ENCODE measurements around the gene CMPK2.
"Not testable (repeated sequence)": the region's sequence is repeated elsewhere in the genome, so short reads cannot be mapped to it uniquely, and the experiment has no call there.

The CMPK2 gene

GRCh38 chr2:6879011-6879410, 13.3 kb upstream of the CMPK2 start:
- no peak for DNase-seq

- no peak for DNase-seq
Measured at GRCh38 chr2:6878549-6878948, 12.8 kb upstream of the CMPK2 start.

- DNase-seq: no peak
Measured at GRCh38 chr2:6877402-6878304, 11.9 kb upstream of the CMPK2 start, which contains the start of gene RSAD2. RSAD2 (plus strand) TSS chr2:6877777; CDS start chr2:6877801, 24 bp downstream.

GRCh38 chr2:6876309-6876708, 10.6 kb upstream of the CMPK2 start:
- no peak for DNase-seq

- DNase-seq: no peak
Measured at GRCh38 chr2:6874032-6874431, 8.3 kb upstream of the CMPK2 start.

GRCh38 chr2:6872394-6872793, 6.7 kb upstream of the CMPK2 start:
- no peak for DNase-seq

GRCh38 chr2:6866982-6867381, 1.3 kb upstream of the CMPK2 start:
- no peak for DNase-seq

GRCh38 chr2:6866275-6866671, 566 bp upstream of the CMPK2 start:
- DNase-seq: no peak

- peak; percentile 40 for DNase-seq
Measured at GRCh38 chr2:6864923-6865345, 773 bp downstream of the CMPK2 start.

GRCh38 chr2:6864231-6864754, 1.4 kb downstream of the CMPK2 start:
- DNase-seq: no peak

- no peak for DNase-seq
Measured at GRCh38 chr2:6863792-6864191, 1.9 kb downstream of the CMPK2 start.

GRCh38 chr2:6860296-6860695, 5.4 kb downstream of the CMPK2 start:
- DNase-seq: no peak

- not testable (repeated sequence) for DNase-seq
Measured at GRCh38 chr2:6858466-6859027, 7.2 kb downstream of the CMPK2 start.

- DNase-seq: no peak
Measured at GRCh38 chr2:6856548-6856920, 9.2 kb downstream of the CMPK2 start.

- DNase-seq: no peak
Measured at GRCh38 chr2:6855860-6856547, 9.7 kb downstream of the CMPK2 start.

- DNase-seq: no peak
Measured at GRCh38 chr2:6854416-6854815, 11.3 kb downstream of the CMPK2 start.

GRCh38 chr2:6852195-6852594, 13.5 kb downstream of the CMPK2 start:
- DNase-seq: no peak

- DNase-seq: no peak
Measured at GRCh38 chr2:6846967-6847681, 18.6 kb downstream of the CMPK2 start.

GRCh38 chr2:6846540-6846939, 19.2 kb downstream of the CMPK2 start:
- no peak for DNase-seq

- no peak for DNase-seq
Measured at GRCh38 chr2:6845903-6846302, 19.8 kb downstream of the CMPK2 start.

GRCh38 chr2:6845312-6845711, 20.4 kb downstream of the CMPK2 start:
- DNase-seq: no peak

- DNase-seq: no peak
Measured at GRCh38 chr2:6841537-6842287, 24.0 kb downstream of the CMPK2 start.

All from activated gamma-delta T cell (primary cell).